ENCODE results near the gene MLLT1. TPM values are rescaled to one million over a fixed set of nuclear protein-coding genes. Genes with fewer than 3 reads are reported as not detected.

MLLT1 gene
- total RNA-seq, 4 donors from 2014 or later, result 16.9 to 25.8 (median 24.3) TPM

GRCh38 chr19:6250909-6251308, 28.9 kb downstream of the MLLT1 start:
- DNase-seq (ENCODE audit: low spot score in 2 of 2), result no peak
- intact Hi-C loops (cut with DNase I; ENCODE audit: low total_unique reads), result no loop called here
- no peak for TF ChIP-seq POLR2A (IDR thresholded peaks at IDR 0.05)
- TF ChIP-seq CTCF (IDR thresholded peaks at IDR 0.05), result no peak
- H3K4me3 ChIP-seq (ENCODE audit: low read depth, poor library complexity, severe bottlenecking), result no peak overlapping the region
- 89 to 90% methylated on average over 13 of the region's 13 CpGs for WGBS, 2 donors

GRCh38 chr19:6250024-6250615, 29.7 kb downstream of the MLLT1 start:
- no peak overlapping the region for H3K4me3 ChIP-seq (ENCODE audit: low read depth, poor library complexity, severe bottlenecking)
- intact Hi-C loops (cut with DNase I; ENCODE audit: low total_unique reads), result no loop called here
- TF ChIP-seq CTCF (IDR thresholded peaks at IDR 0.05) (no peak), POLR2A (IDR thresholded peaks at IDR 0.05) (no peak)
- 42 to 54% methylated on average over 4 of the region's 4 CpGs for WGBS, 2 donors
- DNase-seq (ENCODE audit: low spot score in 2 of 2), result no peak

GRCh38 chr19:6249296-6249695, 30.5 kb downstream of the MLLT1 start:
- no peak for DNase-seq (ENCODE audit: low spot score in 2 of 2)
- H3K4me3 ChIP-seq (ENCODE audit: low read depth, poor library complexity, severe bottlenecking), result no peak overlapping the region
- WGBS, 2 donors, result 74 to 80% methylated on average over 9 of the region's 9 CpGs
- TF ChIP-seq POLR2A (IDR thresholded peaks at IDR 0.05) (no peak), CTCF (IDR thresholded peaks at IDR 0.05) (no peak)
- intact Hi-C loops (cut with DNase I; ENCODE audit: low total_unique reads), result no loop called here

GRCh38 chr19:6248844-6249243, 30.9 kb downstream of the MLLT1 start:
- intact Hi-C loops (cut with DNase I; ENCODE audit: low total_unique reads), result no loop called here
- TF ChIP-seq POLR2A (IDR thresholded peaks at IDR 0.05), result no peak
- TF ChIP-seq CTCF (IDR thresholded peaks at IDR 0.05), result no peak
- H3K4me3 ChIP-seq (ENCODE audit: low read depth, poor library complexity, severe bottlenecking), result no peak overlapping the region
- 66 to 73% methylated on average over 6 of the region's 6 CpGs for WGBS, 2 donors
- no peak for DNase-seq (ENCODE audit: low spot score in 2 of 2)

- intact Hi-C loops (cut with DNase I; ENCODE audit: low total_unique reads), result no loop called here
- 75 to 85% methylated on average over 3 of the region's 3 CpGs for WGBS, 2 donors
- H3K4me3 ChIP-seq (ENCODE audit: low read depth, poor library complexity, severe bottlenecking), result no peak overlapping the region
- TF ChIP-seq CTCF (IDR thresholded peaks at IDR 0.05) (no peak), POLR2A (IDR thresholded peaks at IDR 0.05) (no peak)
- DNase-seq (ENCODE audit: low spot score in 2 of 2), result no peak
These were observed 31.4 kb downstream of the MLLT1 start for GRCh38 chr19:6248341-6248740.

- no peak for DNase-seq (ENCODE audit: low spot score in 2 of 2)
- H3K4me3 ChIP-seq (ENCODE audit: low read depth, poor library complexity, severe bottlenecking), result no peak overlapping the region
- intact Hi-C loops (cut with DNase I; ENCODE audit: low total_unique reads), result no loop called here
- TF ChIP-seq POLR2A (IDR thresholded peaks at IDR 0.05) (no peak), CTCF (IDR thresholded peaks at IDR 0.05) (no peak)
- WGBS, 2 donors, result 90 to 91% methylated on average over 7 of the region's 7 CpGs
These were observed 32.8 kb downstream of the MLLT1 start for GRCh38 chr19:6247007-6247288.

All from lower leg skin (tissue), 4 donors.